Fibroblast of the aortic adventitia (primary cell): ENCODE measurements around the gene KCNK4. TPM values are rescaled to one million over a fixed set of nuclear protein-coding genes. Genes with fewer than 3 reads are reported as not detected.
"Not testable (repeated sequence)": the region's sequence is repeated elsewhere in the genome, so short reads cannot be mapped to it uniquely, and the experiment has no call there.

ENCODE experiments used
- DNase-seq: peaks from one replicate; pipeline ENCODE4 v3.0.0-alpha.2; 2010; ENCODE audit warnings: low read depth
- H3K4me3 ChIP-seq: 2 replicates; pipeline ENCODE4 v1.5.1; 2011; ENCODE audit warnings: low read depth, mild to moderate bottlenecking, control low read depth, low read length, moderate library complexity
- total RNA-seq: library from RNA; depleted of rRNA; stranded (reverse); fragments of >200 nt; gene quantifications from 2 replicates; pipeline ENCODE4 v1.2.3, GENCODE V29; 2012; ENCODE audit warnings: low replicate concordance
- TF ChIP-seq, protein P1 (sequence below): IDR thresholded peaks from 2 replicates; pipeline ENCODE4 v1.5.1; 2011; ENCODE audit warnings: mild to moderate bottlenecking, low read length, control low read depth, inconsistent platforms; ENCODE audit not compliant: insufficient read depth

KCNK4 gene
- total RNA-seq, 1 donor, result not detected

- TF ChIP-seq, protein P1, sequence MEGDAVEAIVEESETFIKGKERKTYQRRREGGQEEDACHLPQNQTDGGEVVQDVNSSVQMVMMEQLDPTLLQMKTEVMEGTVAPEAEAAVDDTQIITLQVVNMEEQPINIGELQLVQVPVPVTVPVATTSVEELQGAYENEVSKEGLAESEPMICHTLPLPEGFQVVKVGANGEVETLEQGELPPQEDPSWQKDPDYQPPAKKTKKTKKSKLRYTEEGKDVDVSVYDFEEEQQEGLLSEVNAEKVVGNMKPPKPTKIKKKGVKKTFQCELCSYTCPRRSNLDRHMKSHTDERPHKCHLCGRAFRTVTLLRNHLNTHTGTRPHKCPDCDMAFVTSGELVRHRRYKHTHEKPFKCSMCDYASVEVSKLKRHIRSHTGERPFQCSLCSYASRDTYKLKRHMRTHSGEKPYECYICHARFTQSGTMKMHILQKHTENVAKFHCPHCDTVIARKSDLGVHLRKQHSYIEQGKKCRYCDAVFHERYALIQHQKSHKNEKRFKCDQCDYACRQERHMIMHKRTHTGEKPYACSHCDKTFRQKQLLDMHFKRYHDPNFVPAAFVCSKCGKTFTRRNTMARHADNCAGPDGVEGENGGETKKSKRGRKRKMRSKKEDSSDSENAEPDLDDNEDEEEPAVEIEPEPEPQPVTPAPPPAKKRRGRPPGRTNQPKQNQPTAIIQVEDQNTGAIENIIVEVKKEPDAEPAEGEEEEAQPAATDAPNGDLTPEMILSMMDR, result no peak
- no peak for DNase-seq
- H3K4me3 ChIP-seq, result no peak overlapping the region
These were observed 32.3 kb downstream of the KCNK4 start for GRCh38 chr11:64323373-64323772.

- not testable (repeated sequence) for DNase-seq
These were observed 32.9 kb downstream of the KCNK4 start for GRCh38 chr11:64323984-64324383.

GRCh38 chr11:64324692-64325469 is 33.8 kb downstream of the KCNK4 start:
- H3K4me3 ChIP-seq, result no peak overlapping the region
- no peak for DNase-seq
- TF ChIP-seq, protein P1, result no peak

More at GRCh38 chr11:64323984-64324383, 32.9 kb downstream of the KCNK4 start:
- not testable (repeated sequence) for H3K4me3 ChIP-seq

DNA sequence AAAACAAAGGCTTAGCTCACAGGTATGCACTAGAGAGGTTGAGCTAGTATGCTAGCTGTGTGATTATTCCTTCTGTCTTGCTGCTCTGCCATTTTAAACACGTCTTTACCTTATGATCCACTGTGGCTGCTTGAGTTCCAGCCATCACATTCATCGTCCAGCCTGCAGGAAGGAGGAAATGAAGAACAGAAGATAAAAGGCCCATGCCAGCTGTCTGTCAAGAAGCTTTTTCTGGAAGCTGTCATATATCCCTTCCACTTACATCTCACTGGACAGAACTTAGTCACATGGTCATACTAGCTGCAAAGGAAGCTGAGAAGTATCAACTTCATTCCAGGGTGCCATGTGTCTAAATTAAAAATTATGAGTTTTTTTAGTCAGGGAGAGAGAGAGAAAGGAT is 36.3 kb downstream of the KCNK4 start:
- DNase-seq, result no peak
- no peak overlapping the region for H3K4me3 ChIP-seq
- TF ChIP-seq, protein P1, result no peak

DNA sequence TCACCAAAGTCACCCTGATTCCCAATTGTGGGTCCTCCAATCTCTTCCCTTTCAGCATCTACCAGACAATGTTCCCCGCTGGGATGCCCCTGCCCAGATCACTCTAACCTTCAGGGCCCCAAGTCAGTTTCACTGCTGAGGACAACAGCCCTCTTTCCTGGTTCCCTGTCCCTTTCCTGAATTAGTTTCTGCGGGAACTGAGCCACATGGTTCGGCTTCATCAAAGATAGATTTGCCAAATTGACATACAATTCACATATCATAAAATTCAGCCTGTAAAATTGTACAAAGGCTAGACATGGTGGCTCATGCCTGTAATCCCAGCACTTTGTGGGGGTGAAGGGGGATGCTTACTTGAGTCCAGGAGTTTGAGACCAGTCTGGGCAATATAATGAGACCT is 36.9 kb downstream of the KCNK4 start:
- TF ChIP-seq, protein P1, result no peak
- no peak overlapping the region for H3K4me3 ChIP-seq
- DNase-seq, result no peak

DNA sequence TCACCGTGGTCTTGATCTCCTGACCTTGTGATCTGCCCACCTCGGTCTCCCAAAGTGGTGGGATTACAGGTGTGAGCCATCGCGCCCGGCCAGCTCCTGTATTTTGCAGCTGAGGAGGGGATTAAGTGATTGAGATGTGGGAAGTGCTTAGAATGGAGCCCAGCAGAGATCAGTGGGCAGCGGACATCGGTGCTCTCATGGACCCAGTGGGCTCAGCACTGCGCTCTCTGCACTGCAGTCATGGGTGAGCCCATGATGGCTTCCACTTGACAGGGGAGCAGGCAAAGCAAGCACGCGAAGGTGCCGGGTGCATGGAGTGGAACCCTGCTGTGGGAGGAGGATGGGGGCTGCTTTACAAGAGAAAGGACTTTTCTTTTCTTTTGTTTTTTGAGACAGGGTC is 39.8 kb downstream of the KCNK4 start:
- no peak overlapping the region for H3K4me3 ChIP-seq
- no peak for DNase-seq
- TF ChIP-seq, protein P1, result no peak

- TF ChIP-seq, protein P1, result peak; percentile 81
- peak; percentile 93 for DNase-seq
- no peak overlapping the region for H3K4me3 ChIP-seq
These were observed 40.7 kb downstream of the KCNK4 start for GRCh38 chr11:64331569-64332371.
